ENCODE results near the gene VSTM4.

The VSTM4 gene

DNA sequence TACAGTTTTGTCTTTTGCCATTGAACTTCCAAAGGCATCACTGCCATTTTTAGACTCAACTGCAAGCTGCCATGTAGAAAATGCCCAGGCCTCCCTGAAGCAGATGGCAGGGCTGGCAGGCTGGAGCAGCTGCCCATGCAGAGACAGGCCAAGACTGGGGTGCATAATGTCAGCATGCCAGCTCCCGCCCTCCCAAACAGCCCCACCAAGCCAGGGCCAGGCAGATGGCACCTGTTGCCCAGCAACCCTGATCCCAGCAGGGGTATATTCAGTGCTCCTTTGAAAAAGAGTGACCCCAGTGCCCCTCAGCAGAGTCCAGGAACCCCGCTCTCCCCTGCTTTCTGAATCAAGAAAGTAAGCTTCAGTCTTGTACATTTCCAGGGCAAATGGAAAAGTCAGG lies 32.6 kb downstream of the VSTM4 start:
- TF ChIP-seq EZH2 (IDR thresholded peaks at IDR 0.05; ENCODE audit: borderline replicate concordance, low read depth, low read length, severe bottlenecking): no peak
- TF ChIP-seq, protein P1, sequence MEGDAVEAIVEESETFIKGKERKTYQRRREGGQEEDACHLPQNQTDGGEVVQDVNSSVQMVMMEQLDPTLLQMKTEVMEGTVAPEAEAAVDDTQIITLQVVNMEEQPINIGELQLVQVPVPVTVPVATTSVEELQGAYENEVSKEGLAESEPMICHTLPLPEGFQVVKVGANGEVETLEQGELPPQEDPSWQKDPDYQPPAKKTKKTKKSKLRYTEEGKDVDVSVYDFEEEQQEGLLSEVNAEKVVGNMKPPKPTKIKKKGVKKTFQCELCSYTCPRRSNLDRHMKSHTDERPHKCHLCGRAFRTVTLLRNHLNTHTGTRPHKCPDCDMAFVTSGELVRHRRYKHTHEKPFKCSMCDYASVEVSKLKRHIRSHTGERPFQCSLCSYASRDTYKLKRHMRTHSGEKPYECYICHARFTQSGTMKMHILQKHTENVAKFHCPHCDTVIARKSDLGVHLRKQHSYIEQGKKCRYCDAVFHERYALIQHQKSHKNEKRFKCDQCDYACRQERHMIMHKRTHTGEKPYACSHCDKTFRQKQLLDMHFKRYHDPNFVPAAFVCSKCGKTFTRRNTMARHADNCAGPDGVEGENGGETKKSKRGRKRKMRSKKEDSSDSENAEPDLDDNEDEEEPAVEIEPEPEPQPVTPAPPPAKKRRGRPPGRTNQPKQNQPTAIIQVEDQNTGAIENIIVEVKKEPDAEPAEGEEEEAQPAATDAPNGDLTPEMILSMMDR (IDR thresholded peaks at IDR 0.05; ENCODE audit: borderline replicate concordance, extremely low read depth, low read length, poor library complexity, severe bottlenecking): no peak
- Histone ChIP-seq H3K79me2 (ENCODE audit: insufficient read depth, low read length) (no peaks in the 10 kb centered on the region), H3K36me3 (ENCODE audit: insufficient read depth, low read length) (no peaks in the 10 kb centered on the region), H3K4me3 (ENCODE audit: low read depth in 1 of 2, low read length in 2 of 2) (no peak overlapping the region), H3K27ac (ENCODE audit: low read length) (no peak overlapping the region), H3K27me3 (ENCODE audit: insufficient read depth, low read length, poor library complexity) (no peaks in the 10 kb centered on the region), H2AFZ (ENCODE audit: low read depth, low read length) (no peak overlapping the region), H3K4me2 (ENCODE audit: insufficient read depth, low read length) (no peak overlapping the region), H3K9ac (ENCODE audit: low read depth, low read length) (no peak overlapping the region), H3K4me1 (ENCODE audit: insufficient read depth, low read length) (no peaks in the 10 kb centered on the region), H3K9me3 (ENCODE audit: insufficient read depth, low read length, severe bottlenecking) (peaks cover 8% of the 10 kb centered on the region), H4K20me1 (ENCODE audit: insufficient read depth, low read length) (no peaks in the 10 kb centered on the region)
- ATAC-seq (ENCODE audit: insufficient read depth, low read depth) (no peak), DNase-seq (no peak)

DNA sequence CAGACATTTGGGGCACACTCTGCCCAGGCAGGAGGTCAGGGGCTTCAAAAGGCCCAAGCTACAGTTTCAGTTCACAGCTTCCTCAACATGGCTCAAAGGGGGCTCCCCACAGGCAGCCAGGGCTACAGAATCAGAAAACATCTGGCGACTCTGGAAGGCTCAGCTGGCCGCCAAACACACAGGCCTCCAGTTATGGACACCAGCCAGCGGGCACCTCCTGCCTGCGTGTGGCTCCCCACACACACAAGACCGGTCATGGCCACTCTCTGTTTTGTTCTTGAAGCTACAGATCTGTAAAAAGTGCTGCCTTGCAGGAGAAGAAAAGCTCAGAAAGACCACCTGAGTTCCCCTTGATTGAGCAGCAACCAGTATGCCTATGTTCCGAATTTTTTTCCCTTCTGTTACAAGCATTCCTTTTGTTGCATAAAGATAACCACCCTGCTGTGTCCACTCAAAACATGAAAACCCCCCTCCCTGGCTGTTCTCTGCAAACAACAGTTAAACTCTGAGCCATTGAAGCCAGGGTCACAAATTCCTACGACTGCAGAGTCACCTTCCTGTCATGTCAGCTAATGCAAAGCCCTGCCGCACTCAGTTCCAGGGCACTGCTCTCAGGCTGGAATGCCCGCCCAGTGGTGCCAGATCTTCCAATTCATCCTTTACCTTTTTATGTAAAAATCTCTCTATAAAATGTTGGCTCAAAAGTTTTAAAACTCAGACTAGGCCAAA lies 33.6 kb downstream of the VSTM4 start:
- no peak overlapping the region for H2AFZ ChIP-seq (ENCODE audit: low read depth, low read length)
- DNase-seq: no peak
- no peaks in the 10 kb centered on the region for H4K20me1 ChIP-seq (ENCODE audit: insufficient read depth, low read length)

DNA sequence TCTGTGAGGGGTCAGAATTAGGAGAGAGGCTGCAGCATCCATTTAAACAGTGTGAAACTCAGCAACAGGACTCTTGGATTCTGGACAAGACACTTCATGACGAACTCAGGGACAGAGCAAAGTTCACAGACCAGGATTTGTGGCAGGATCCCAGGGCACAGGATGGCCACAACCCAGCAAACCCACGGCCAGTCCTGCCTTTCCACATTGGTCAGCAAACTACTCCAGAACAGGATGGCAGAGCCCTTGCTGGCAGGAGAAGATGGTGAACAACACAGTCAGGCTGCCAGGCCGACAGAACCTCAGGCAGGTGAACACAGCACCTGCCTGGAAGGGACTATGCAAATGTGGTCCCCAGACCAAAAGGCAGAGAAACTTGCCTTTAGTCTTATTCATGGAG lies 34.4 kb downstream of the VSTM4 start:
- H3K79me2 ChIP-seq (ENCODE audit: insufficient read depth, low read length): no peaks in the 10 kb centered on the region
- H3K36me3 ChIP-seq (ENCODE audit: insufficient read depth, low read length): no peaks in the 10 kb centered on the region
- no peak overlapping the region for H3K9ac ChIP-seq (ENCODE audit: low read depth, low read length)
- DNase-seq: no peak
- H3K9me3 ChIP-seq (ENCODE audit: insufficient read depth, low read length, severe bottlenecking): no peaks in the 10 kb centered on the region
- H2AFZ ChIP-seq (ENCODE audit: low read depth, low read length): no peak overlapping the region
- H3K27ac ChIP-seq (ENCODE audit: low read length): no peak overlapping the region
- TF ChIP-seq EZH2 (IDR thresholded peaks at IDR 0.05; ENCODE audit: borderline replicate concordance, low read depth, low read length, severe bottlenecking): no peak
- TF ChIP-seq, protein P1 (IDR thresholded peaks at IDR 0.05; ENCODE audit: borderline replicate concordance, extremely low read depth, low read length, poor library complexity, severe bottlenecking): no peak
- H3K4me1 ChIP-seq (ENCODE audit: insufficient read depth, low read length): no peaks in the 10 kb centered on the region
- no peak for ATAC-seq (ENCODE audit: insufficient read depth, low read depth)
- no peaks in the 10 kb centered on the region for H4K20me1 ChIP-seq (ENCODE audit: insufficient read depth, low read length)
- no peak overlapping the region for H3K4me3 ChIP-seq (ENCODE audit: low read depth in 1 of 2, low read length in 2 of 2)
- H3K27me3 ChIP-seq (ENCODE audit: insufficient read depth, low read length, poor library complexity): no peaks in the 10 kb centered on the region
- H3K4me2 ChIP-seq (ENCODE audit: insufficient read depth, low read length): no peak overlapping the region

More for the DNA sequence above, 33.6 kb downstream of the VSTM4 start:
- Histone ChIP-seq H3K4me2 (ENCODE audit: insufficient read depth, low read length) (no peak overlapping the region), H3K27me3 (ENCODE audit: insufficient read depth, low read length, poor library complexity) (no peaks in the 10 kb centered on the region), H3K79me2 (ENCODE audit: insufficient read depth, low read length) (no peaks in the 10 kb centered on the region), H3K4me1 (ENCODE audit: insufficient read depth, low read length) (no peaks in the 10 kb centered on the region), H3K9ac (ENCODE audit: low read depth, low read length) (no peak overlapping the region), H3K27ac (ENCODE audit: low read length) (no peak overlapping the region), H3K36me3 (ENCODE audit: insufficient read depth, low read length) (no peaks in the 10 kb centered on the region), H3K9me3 (ENCODE audit: insufficient read depth, low read length, severe bottlenecking) (peaks cover 5% of the 10 kb centered on the region), H3K4me3 (ENCODE audit: low read depth in 1 of 2, low read length in 2 of 2) (no peak overlapping the region)
- ATAC-seq (ENCODE audit: insufficient read depth, low read depth): no peak
- no peak for TF ChIP-seq EZH2 (IDR thresholded peaks at IDR 0.05; ENCODE audit: borderline replicate concordance, low read depth, low read length, severe bottlenecking)
- TF ChIP-seq, protein P1 (IDR thresholded peaks at IDR 0.05; ENCODE audit: borderline replicate concordance, extremely low read depth, low read length, poor library complexity, severe bottlenecking): no peak

Data from DND-41 (cell line).